ENCODE measurements around the gene RCC2. TPM values are rescaled to one million over a fixed set of nuclear protein-coding genes. Genes with fewer than 3 reads are reported as not detected.
"Not testable (repeated sequence)": the region's sequence is repeated elsewhere in the genome, so short reads cannot be mapped to it uniquely, and the experiment has no call there.

The RCC2 gene
- total RNA-seq, 1 donor from 2014 or later, result 180 TPM

GRCh38 chr1:17458794-17459193, 19.3 kb upstream of the RCC2 start:
- no peak for DNase-seq (ENCODE audit: low spot score)
- Mint-ChIP-seq H3K4me1 (ENCODE audit: unreplicated experiment) (no peaks in the 10 kb centered on the region), H3K27ac (ENCODE audit: unreplicated experiment) (no peak overlapping the region), H3K9me3 (ENCODE audit: unreplicated experiment) (no peaks in the 10 kb centered on the region), H3K27me3 (ENCODE audit: unreplicated experiment) (no peaks in the 10 kb centered on the region), H3K4me3 (ENCODE audit: unreplicated experiment) (no peak overlapping the region), H3K36me3 (ENCODE audit: low read depth, unreplicated experiment) (no peaks in the 10 kb centered on the region)
- TF ChIP-seq CTCF (IDR thresholded peaks at IDR 0.05; ENCODE audit: unreplicated experiment), result no peak

GRCh38 chr1:17452686-17453085, 13.2 kb upstream of the RCC2 start:
- Mint-ChIP-seq H3K4me3 (ENCODE audit: unreplicated experiment) (no peak overlapping the region), H3K4me1 (ENCODE audit: unreplicated experiment) (no peaks in the 10 kb centered on the region), H3K36me3 (ENCODE audit: low read depth, unreplicated experiment) (no peaks in the 10 kb centered on the region), H3K9me3 (ENCODE audit: unreplicated experiment) (no peaks in the 10 kb centered on the region), H3K27ac (ENCODE audit: unreplicated experiment) (no peak overlapping the region), H3K27me3 (ENCODE audit: unreplicated experiment) (peaks cover 3% of the 10 kb centered on the region)
- TF ChIP-seq CTCF (IDR thresholded peaks at IDR 0.05; ENCODE audit: unreplicated experiment), result no peak
- DNase-seq (ENCODE audit: low spot score), result no peak

- H3K4me1 Mint-ChIP-seq (ENCODE audit: unreplicated experiment); DNase-seq (ENCODE audit: low spot score); H3K36me3 Mint-ChIP-seq (ENCODE audit: low read depth, unreplicated experiment): not testable (repeated sequence)
Observed at GRCh38 chr1:17452203-17452602, 12.7 kb upstream of the RCC2 start.

GRCh38 chr1:17451731-17452130, 12.3 kb upstream of the RCC2 start:
- no peak overlapping the region for H3K27ac Mint-ChIP-seq (ENCODE audit: unreplicated experiment)
- no peak for DNase-seq (ENCODE audit: low spot score)
- TF ChIP-seq CTCF (IDR thresholded peaks at IDR 0.05; ENCODE audit: unreplicated experiment), result no peak
- no peaks in the 10 kb centered on the region for H3K4me1 Mint-ChIP-seq (ENCODE audit: unreplicated experiment)
- no peaks in the 10 kb centered on the region for H3K36me3 Mint-ChIP-seq (ENCODE audit: low read depth, unreplicated experiment)
- H3K27me3 Mint-ChIP-seq (ENCODE audit: unreplicated experiment), result peaks cover 3% of the 10 kb centered on the region
- H3K9me3 Mint-ChIP-seq (ENCODE audit: unreplicated experiment), result no peaks in the 10 kb centered on the region
- H3K4me3 Mint-ChIP-seq (ENCODE audit: unreplicated experiment), result no peak overlapping the region

More at GRCh38 chr1:17452203-17452602, 12.7 kb upstream of the RCC2 start:
- not testable (repeated sequence) for H3K4me3 Mint-ChIP-seq (ENCODE audit: unreplicated experiment); H3K9me3 Mint-ChIP-seq (ENCODE audit: unreplicated experiment); H3K27me3 Mint-ChIP-seq (ENCODE audit: unreplicated experiment); H3K27ac Mint-ChIP-seq (ENCODE audit: unreplicated experiment)

- H3K4me3 Mint-ChIP-seq (ENCODE audit: unreplicated experiment), result no peak overlapping the region
- H3K27ac Mint-ChIP-seq (ENCODE audit: unreplicated experiment), result no peak overlapping the region
- no peak for TF ChIP-seq CTCF (IDR thresholded peaks at IDR 0.05; ENCODE audit: unreplicated experiment)
- peaks cover 2% of the 10 kb centered on the region for H3K27me3 Mint-ChIP-seq (ENCODE audit: unreplicated experiment)
- no peaks in the 10 kb centered on the region for H3K4me1 Mint-ChIP-seq (ENCODE audit: unreplicated experiment)
- DNase-seq (ENCODE audit: low spot score), result no peak
- no peaks in the 10 kb centered on the region for H3K9me3 Mint-ChIP-seq (ENCODE audit: unreplicated experiment)
- no peaks in the 10 kb centered on the region for H3K36me3 Mint-ChIP-seq (ENCODE audit: low read depth, unreplicated experiment)
Observed at GRCh38 chr1:17447501-17447992, 8.1 kb upstream of the RCC2 start.

Data from endothelial cell (in vitro differentiated cells).